Adrenal gland (tissue), 12 donors: ENCODE data around the gene NUTM1. TPM values are rescaled to one million over a fixed set of nuclear protein-coding genes. Genes with fewer than 3 reads are reported as not detected.

Experiments used
- DNase-seq, 7 donors: peaks; one replicate each; pipeline ENCODE4 v3.0.0-alpha.2; 2019 to 2020
- H3K27ac ChIP-seq, 5 donors: fragments of 200-600 bp; sonication (generic) in 4 of 5; 1 replicate in 3 of 5; 2 replicates in 2 of 5; pipeline versions ENCODE4 v1.5.1 to v1.8.0; 2016 to 2020; ENCODE audit warnings: mild to moderate bottlenecking in 1 of 5
- H3K27me3 ChIP-seq: fragments of 200-600 bp; 2 replicates; pipeline ENCODE4 v1.8.0; 2021
- H3K36me3 ChIP-seq, 2 donors: fragments of 200-600 bp; replicated peaks in 1 of 2; 1 replicate in 1 of 2; 2 replicates in 1 of 2; pipeline versions ENCODE4 v1.5.1 to v1.8.0; 2018 to 2022
- H3K4me1 ChIP-seq, 2 donors: fragments of 200-600 bp; replicated peaks in 1 of 2; 1 replicate in 1 of 2; 2 replicates in 1 of 2; pipeline versions ENCODE4 v1.5.1 to v1.8.0; 2018 to 2021
- H3K4me3 ChIP-seq, 4 donors: fragments of 200-600 bp; sonication (generic) in 3 of 4; one replicate each; pipeline ENCODE4 v1.5.1; 2016 to 2018
- H3K9me3 ChIP-seq, 3 donors: fragments of 200-600 bp; sonication (generic) in 1 of 3; replicated peaks in 1 of 3; 1 replicate in 2 of 3; 2 replicates in 1 of 3; pipeline versions ENCODE4 v1.5.1 to v1.8.0; 2016 to 2021
- POLR2A ChIP-seq, 2 donors: fragments of 450-650 bp; IDR thresholded peaks; one replicate each; pipeline ENCODE4 v1.6.1; 2017; ENCODE audit warnings: antibody characterized with exemption in 2 of 2, mild to moderate bottlenecking in 2 of 2, moderate library complexity in 1 of 2
- WGBS, 4 donors: extraction: QIAGEN DNeasy Blood & Tissue Kit in 2 of 4; methylation state at CpG; one replicate each; pipeline versions ENCODE4 v1.1.5 to v1.1.7; 2013 to 2017; 5-methylcytosine and 5-hydroxymethylcytosine counted together
- intact Hi-C, 2 donors: fragments of 100-400 bp; cut with DNase I; formaldehyde crosslinking; loops; one replicate each; pipeline versions ENCODE4 v1.14.1 to v1.15.0; 2022 to 2023
- polyA plus RNA-seq, 3 donors: library from polyadenylated mRNA; stranded (reverse); fragments of 200-250 nt in 2 of 3; fragments of 350-450 nt in 1 of 3; fragmentation: Illumina TruSeq in 1 of 3; extraction: RNeasy Lipid Tissue Mini Kit (QIAGEN cat#74804) in 1 of 3; gene quantifications; one replicate each; pipeline ENCODE4 v1.2.3, GENCODE V29; 2013 to 2014
- total RNA-seq, 9 donors: library from RNA; depleted of rRNA in 4 of 9; stranded (reverse); fragments of >200 nt in 4 of 9; fragments of 120-200 nt in 1 of 9; fragmentation: NEBNext Ultra II Directional in 1 of 9; extraction: Animal tissue kit (Norgen Biotek cat#: 25700) in 1 of 9; gene quantifications; one replicate each; pipeline versions ENCODE4 v1.1.0 to v1.2.4, GENCODE V29; 2013 to 2023
- TF ChIP-seq, protein P1 (sequence below), 6 experiments: fragments of 450-650 bp in 4 of 6; fragments of 200-600 bp in 2 of 6; sonication (generic) in 1 of 6; IDR thresholded peaks; 1 replicate in 5 of 6; 2 replicates in 1 of 6; pipeline versions ENCODE4 v1.5.1 to v1.8.0; 2016 to 2021; ENCODE audit warnings: antibody characterized with exemption in 6 of 6, mild to moderate bottlenecking in 2 of 6, moderate library complexity in 1 of 6
- donor health status: healthy with polysubstance abuse.
- donor health status: Bipolar disorder and iron deficiency.
- donor health status: DM: yes; HTN: yes; CAD: no.
- donor health status: DM: no; HTN: no; CAD: no.
- donor health status: DM: no; HTN: no; CAD: no.
- donor health status: DM: yes; HTN: yes; CAD: no.

NUTM1 gene
- total and polyA plus RNA-seq, 12 donors = 0.05 to 0.22 TPM; not detected in 10

GRCh38 chr15:34334672-34335071 lies 8.4 kb upstream of the NUTM1 start:
- Histone ChIP-seq H3K27ac (peak overlapping the region in 2 of 5 donors; percentile 9 to 40), H3K36me3 (peaks cover 0 to 9% of the 10 kb centered on the region in 2 donors), H3K4me3 (peak overlapping the region in 1 of 4 donors; percentile 25), H3K4me1 (peaks cover 5 to 20% of the 10 kb centered on the region in 2 donors), H3K27me3 (no peaks in the 10 kb centered on the region), H3K9me3 (no peaks in the 10 kb centered on the region)
- intact Hi-C loops = no loop called here
- no peak for DNase-seq
- 75 to 84% (median 80%) methylated on average over 4 of the region's 4 CpGs for WGBS, 4 donors
- TF ChIP-seq, protein P1, sequence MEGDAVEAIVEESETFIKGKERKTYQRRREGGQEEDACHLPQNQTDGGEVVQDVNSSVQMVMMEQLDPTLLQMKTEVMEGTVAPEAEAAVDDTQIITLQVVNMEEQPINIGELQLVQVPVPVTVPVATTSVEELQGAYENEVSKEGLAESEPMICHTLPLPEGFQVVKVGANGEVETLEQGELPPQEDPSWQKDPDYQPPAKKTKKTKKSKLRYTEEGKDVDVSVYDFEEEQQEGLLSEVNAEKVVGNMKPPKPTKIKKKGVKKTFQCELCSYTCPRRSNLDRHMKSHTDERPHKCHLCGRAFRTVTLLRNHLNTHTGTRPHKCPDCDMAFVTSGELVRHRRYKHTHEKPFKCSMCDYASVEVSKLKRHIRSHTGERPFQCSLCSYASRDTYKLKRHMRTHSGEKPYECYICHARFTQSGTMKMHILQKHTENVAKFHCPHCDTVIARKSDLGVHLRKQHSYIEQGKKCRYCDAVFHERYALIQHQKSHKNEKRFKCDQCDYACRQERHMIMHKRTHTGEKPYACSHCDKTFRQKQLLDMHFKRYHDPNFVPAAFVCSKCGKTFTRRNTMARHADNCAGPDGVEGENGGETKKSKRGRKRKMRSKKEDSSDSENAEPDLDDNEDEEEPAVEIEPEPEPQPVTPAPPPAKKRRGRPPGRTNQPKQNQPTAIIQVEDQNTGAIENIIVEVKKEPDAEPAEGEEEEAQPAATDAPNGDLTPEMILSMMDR (IDR thresholded peaks at IDR 0.05) = no peak
- no peak for TF ChIP-seq POLR2A (IDR thresholded peaks at IDR 0.05)

- Histone ChIP-seq H3K27ac (peak overlapping the region in 2 of 5 donors; percentile 18 to 86), H3K4me3 (peak overlapping the region in 1 of 4 donors; percentile 77), H3K27me3 (no peaks in the 10 kb centered on the region), H3K4me1 (peaks cover 5 to 20% of the 10 kb centered on the region in 2 donors), H3K9me3 (no peaks in the 10 kb centered on the region), H3K36me3 (peaks cover 0 to 9% of the 10 kb centered on the region in 2 donors)
- intact Hi-C loops = no loop called here
- no peak for TF ChIP-seq POLR2A (IDR thresholded peaks at IDR 0.05)
- TF ChIP-seq, protein P1 (IDR thresholded peaks at IDR 0.05) = no peak
- WGBS, 4 donors = 71 to 75% (median 73%) methylated on average over 3 of the region's 3 CpGs
- no peak for DNase-seq
Observed at GRCh38 chr15:34335176-34336032, 7.7 kb upstream of the NUTM1 start.

- peaks cover 5 to 20% of the 10 kb centered on the region in 2 donors for H3K4me1 ChIP-seq
- no peak for TF ChIP-seq POLR2A (IDR thresholded peaks at IDR 0.05)
- TF ChIP-seq, protein P1 (IDR thresholded peaks at IDR 0.05) = no peak
Observed at GRCh38 chr15:34336231-34336990, 6.7 kb upstream of the NUTM1 start.

DNA sequence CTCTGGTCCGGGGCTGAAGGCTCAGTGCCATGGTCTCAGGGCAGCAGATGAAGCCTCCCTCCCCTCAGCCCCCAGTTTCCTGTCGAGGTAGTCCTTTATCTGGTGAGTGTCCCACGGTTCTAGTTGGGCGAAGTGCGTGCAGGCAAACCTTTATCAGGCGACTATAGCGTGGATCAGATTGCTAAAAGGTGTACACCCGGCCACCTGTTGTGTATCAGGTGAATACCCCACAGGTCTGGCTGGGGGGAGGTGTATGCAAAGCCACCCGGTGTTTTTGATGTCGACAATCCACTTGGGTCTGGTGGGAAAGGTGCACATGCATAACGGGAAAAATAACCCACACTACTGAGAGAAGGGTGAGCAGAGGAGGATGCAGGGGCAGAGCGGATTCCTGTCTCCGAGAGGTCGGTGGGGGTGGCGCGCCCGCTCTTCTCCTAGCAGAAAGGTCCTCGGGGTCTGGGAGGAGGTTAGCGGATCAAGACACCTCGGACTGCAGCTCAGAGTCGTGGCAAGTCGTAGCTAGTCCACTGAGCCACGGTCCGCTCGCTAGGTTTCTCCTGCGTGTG lies 6.0 kb upstream of the NUTM1 start:
- peak in 3 of 7 donors; percentile 10 to 26 (median 21) for DNase-seq
- intact Hi-C loops = no loop called here
- Histone ChIP-seq H3K9me3 (no peaks in the 10 kb centered on the region), H3K27me3 (no peaks in the 10 kb centered on the region), H3K4me3 (peak overlapping the region; percentile 64 to 91 (median 72)), H3K36me3 (peaks cover 0 to 9% of the 10 kb centered on the region in 2 donors), H3K27ac (peak overlapping the region in 4 of 5 donors; percentile 71 to 93 (median 79)), H3K4me1 (peaks cover 8 to 24% of the 10 kb centered on the region in 2 donors)
- WGBS, 4 donors = 2% methylated on average over 20 to 26 of the region's 26 CpGs
- no peak for TF ChIP-seq POLR2A (IDR thresholded peaks at IDR 0.05)
- TF ChIP-seq, protein P1 (IDR thresholded peaks at IDR 0.05) = no peak

More at GRCh38 chr15:34336231-34336990, 6.7 kb upstream of the NUTM1 start:
- Histone ChIP-seq H3K27ac (peak overlapping the region in 1 of 5 donors; percentile 86), H3K36me3 (peaks cover 0 to 9% of the 10 kb centered on the region in 2 donors), H3K4me3 (peak overlapping the region in 2 of 4 donors; percentile 64 to 77), H3K27me3 (no peaks in the 10 kb centered on the region), H3K9me3 (no peaks in the 10 kb centered on the region)
- intact Hi-C loops = no loop called here
- DNase-seq = peak in 1 of 7 donors; percentile 51
- 76 to 87% (median 82%) methylated on average over 16 of the region's 16 CpGs for WGBS, 4 donors
